WTC11 (cell line): ENCODE measurements around the gene PIP4K2B. TPM values are rescaled to one million over a fixed set of nuclear protein-coding genes. Genes with fewer than 3 reads are reported as not detected.

Experiments used
- ATAC-seq: fragments of 200-7000 bp; cut with Tn5 transposase; 2 replicates; pipeline ENCODE4 v1.10.0; 2021; ENCODE audit warnings: mild to moderate bottlenecking, moderate library complexity
- CTCF ChIA-PET: fragments of 300-600 bp; sonication (Branson Sonifier 250); formaldehyde crosslinking; loops from one replicate; lab custom pipeline; 2021; ENCODE audit warnings: antibody characterized with exemption; lab: Charles Lee
- POLR2A ChIA-PET: fragments of 350-600 bp; sonication (Branson Sonifier 250); formaldehyde crosslinking; loops from one replicate; lab custom pipeline; 2021; ENCODE audit warnings: antibody characterized with exemption; lab: Charles Lee
- DNase-seq: peaks from one replicate; pipeline ENCODE4 v3.0.0; 2021; ENCODE audit warnings: low spot score
- H3K27ac Mint-ChIP-seq: 2 replicates; pipeline ENCODE4 v1.8.0; 2021; ENCODE audit warnings: mixed read lengths
- H3K27me3 Mint-ChIP-seq: 2 replicates; pipeline ENCODE4 v1.8.0; 2021; ENCODE audit warnings: low read depth, mild to moderate bottlenecking, moderate library complexity, mixed read lengths
- H3K36me3 Mint-ChIP-seq: 2 replicates; pipeline ENCODE4 v1.8.0; 2021; ENCODE audit warnings: mixed read lengths
- H3K4me1 Mint-ChIP-seq: 2 replicates; pipeline ENCODE4 v1.8.0; 2022; ENCODE audit warnings: mixed read lengths
- H3K4me3 Mint-ChIP-seq: 2 replicates; pipeline ENCODE4 v1.8.0; 2021; ENCODE audit warnings: mild to moderate bottlenecking, moderate library complexity, mixed read lengths
- H3K9me3 Mint-ChIP-seq: 2 replicates; pipeline ENCODE4 v1.8.0; 2021; ENCODE audit warnings: mixed read lengths
- ATF1 ChIP-seq: sonication (generic); formaldehyde crosslinking; IDR thresholded peaks from 2 replicates; pipeline ENCODE4 v1.8.1; 2023; ENCODE audit warnings: mild to moderate bottlenecking, moderate library complexity, missing genetic modification reagents
- CREB1 ChIP-seq: sonication (generic); formaldehyde crosslinking; IDR thresholded peaks from 2 replicates; pipeline ENCODE4 v1.8.0; 2023; ENCODE audit warnings: mild to moderate bottlenecking, missing genetic modification reagents
- FOXP1 ChIP-seq: sonication (generic); formaldehyde crosslinking; IDR thresholded peaks from 2 replicates; pipeline ENCODE4 v1.8.0; 2022; ENCODE audit warnings: missing genetic modification reagents, mild to moderate bottlenecking, moderate library complexity, borderline replicate concordance
- GABPB1 ChIP-seq: sonication (generic); formaldehyde crosslinking; IDR thresholded peaks from 2 replicates; pipeline ENCODE4 v1.8.1; 2023; ENCODE audit warnings: mild to moderate bottlenecking, missing genetic modification reagents
- GRHL2 ChIP-seq: fragments of 250-450 bp; sonication (Bioruptor Pico); IDR thresholded peaks from 2 replicates; pipeline ENCODE4 v1.8.0; 2022; ENCODE audit warnings: mild to moderate bottlenecking, moderate library complexity; ENCODE audit not compliant: insufficient replicate concordance, severe bottlenecking
- GTF2I ChIP-seq: fragments of 250-450 bp; sonication (Bioruptor Pico); conservative IDR thresholded peaks from 2 replicates; pipeline ENCODE4 v1.4.0; 2021; ENCODE audit warnings: mild to moderate bottlenecking
- JUN ChIP-seq: sonication (generic); formaldehyde crosslinking; IDR thresholded peaks from 2 replicates; pipeline ENCODE4 v1.8.0; 2023; ENCODE audit warnings: mild to moderate bottlenecking, missing genetic modification reagents
- KAT7 ChIP-seq: sonication (generic); formaldehyde crosslinking; IDR thresholded peaks from 2 replicates; pipeline ENCODE4 v1.8.1; 2023; ENCODE audit warnings: missing genetic modification reagents, mild to moderate bottlenecking, borderline replicate concordance
- NFYB ChIP-seq: sonication (generic); formaldehyde crosslinking; conservative IDR thresholded peaks from 2 replicates; pipeline ENCODE4 v1.8.0; 2022; ENCODE audit warnings: low read depth, missing genetic modification reagents
- RELA ChIP-seq: sonication (generic); formaldehyde crosslinking; IDR thresholded peaks from 2 replicates; pipeline ENCODE4 v1.8.1; 2022; ENCODE audit warnings: missing genetic modification reagents, mild to moderate bottlenecking, borderline replicate concordance
- RORB ChIP-seq: fragments of 250-450 bp; sonication (Bioruptor Pico); IDR thresholded peaks from 2 replicates; pipeline ENCODE4 v1.9.0; 2021; ENCODE audit warnings: mild to moderate bottlenecking
- SP1 ChIP-seq: sonication (generic); formaldehyde crosslinking; conservative IDR thresholded peaks from 2 replicates; pipeline ENCODE4 v1.8.1; 2022; ENCODE audit warnings: missing genetic modification reagents
- TEAD1 ChIP-seq: sonication (generic); formaldehyde crosslinking; IDR thresholded peaks from 2 replicates; pipeline ENCODE4 v1.8.0; 2022; ENCODE audit warnings: mild to moderate bottlenecking, missing genetic modification reagents
- TEAD4 ChIP-seq: sonication (generic); formaldehyde crosslinking; IDR thresholded peaks from 2 replicates; pipeline ENCODE4 v1.8.0; 2022; ENCODE audit warnings: mild to moderate bottlenecking, missing genetic modification reagents
- TP53 ChIP-seq: sonication (generic); formaldehyde crosslinking; IDR thresholded peaks from 2 replicates; pipeline ENCODE4 v1.8.1; 2023; ENCODE audit warnings: mild to moderate bottlenecking, missing genetic modification reagents
- ZNF138 ChIP-seq: sonication (generic); formaldehyde crosslinking; conservative IDR thresholded peaks from 2 replicates; pipeline ENCODE4 v1.8.1; 2022; ENCODE audit warnings: mild to moderate bottlenecking, moderate library complexity, missing genetic modification reagents
- ZNF219 ChIP-seq: sonication (generic); formaldehyde crosslinking; IDR thresholded peaks from 2 replicates; pipeline ENCODE4 v1.8.0; 2023; ENCODE audit warnings: missing genetic modification reagents, mild to moderate bottlenecking, borderline replicate concordance
- total RNA-seq: library from RNA; stranded (reverse); gene quantifications from 3 replicates; pipeline ENCODE4 v1.2.3, GENCODE V29; 2021
- TF ChIP-seq, protein P1 (sequence below): fragments of 250-450 bp; sonication (Bioruptor Pico); IDR thresholded peaks from 2 replicates; pipeline ENCODE4 v2.1.2; 2022; ENCODE audit warnings: mild to moderate bottlenecking, moderate library complexity
- TF ChIP-seq, protein P2 (sequence below): sonication (generic); formaldehyde crosslinking; IDR thresholded peaks from 2 replicates; pipeline ENCODE4 v1.8.0; 2022; ENCODE audit warnings: mild to moderate bottlenecking, missing genetic modification reagents
- TF ChIP-seq, protein P3 (sequence below): sonication (generic); formaldehyde crosslinking; IDR thresholded peaks from 2 replicates; pipeline ENCODE4 v1.8.0; 2022; ENCODE audit warnings: mild to moderate bottlenecking, missing genetic modification reagents
- TF ChIP-seq, protein P4 (sequence below): sonication (generic); formaldehyde crosslinking; IDR thresholded peaks from 2 replicates; pipeline ENCODE4 v1.8.1; 2023; ENCODE audit warnings: mild to moderate bottlenecking, missing genetic modification reagents
- TF ChIP-seq, protein P5 (sequence below): sonication (generic); formaldehyde crosslinking; IDR thresholded peaks from 2 replicates; pipeline ENCODE4 v1.8.1; 2023; ENCODE audit warnings: mild to moderate bottlenecking, missing genetic modification reagents, borderline replicate concordance
- TF ChIP-seq, protein P6 (sequence below): fragments of 250-450 bp; sonication (Bioruptor Pico); IDR thresholded peaks from 2 replicates; pipeline ENCODE4 v1.8.0; 2021; ENCODE audit warnings: mild to moderate bottlenecking
- TF ChIP-seq, protein P7 (sequence below): sonication (generic); formaldehyde crosslinking; conservative IDR thresholded peaks from 2 replicates; pipeline ENCODE4 v1.8.1; 2022; ENCODE audit warnings: mild to moderate bottlenecking, missing genetic modification reagents

Gene PIP4K2B
- total RNA-seq, 1 experiment from 2014 or later: 61.9 TPM

DNA sequence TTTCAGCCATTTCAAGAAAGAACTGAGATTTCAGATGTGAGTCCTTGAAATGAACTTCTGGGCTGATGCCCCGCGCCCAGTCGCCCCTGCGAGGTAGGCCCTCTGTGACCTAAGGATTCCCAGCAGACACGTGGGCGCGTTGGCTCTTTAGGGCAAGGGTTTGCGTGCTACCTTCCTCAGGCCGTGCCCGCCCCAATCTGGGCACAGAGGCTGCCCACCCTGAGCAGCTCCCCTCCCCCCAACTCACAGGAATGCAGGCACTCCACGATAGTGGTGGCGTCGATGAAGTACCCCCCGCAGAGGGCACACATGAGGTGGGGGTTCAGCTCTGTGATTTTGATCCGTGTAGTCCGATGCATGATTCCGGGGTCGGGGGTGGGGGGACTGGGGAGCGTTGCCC is 59.3 kb downstream of the PIP4K2B start:
- ChIA-PET CTCF (no interaction called here), POLR2A (interaction anchor here (0.6 kb wide), 1 partner anchor 74 kb away, joined by 3 read pairs; no protein-coding TSS in a partner anchor)
- peaks cover 40% of the 10 kb centered on the region for H3K4me1 Mint-ChIP-seq
- H3K36me3 Mint-ChIP-seq: peaks cover 30% of the 10 kb centered on the region
- H3K4me3 Mint-ChIP-seq: no peak overlapping the region
- ATAC-seq (no peak), DNase-seq (no peak)
- H3K27me3 Mint-ChIP-seq: no peaks in the 10 kb centered on the region
- no peak overlapping the region for H3K27ac Mint-ChIP-seq
- TF ChIP-seq TP53 (CRISPR knock-in tag): no peak
- no peak for TF ChIP-seq GABPB1
- TF ChIP-seq, protein P1, sequence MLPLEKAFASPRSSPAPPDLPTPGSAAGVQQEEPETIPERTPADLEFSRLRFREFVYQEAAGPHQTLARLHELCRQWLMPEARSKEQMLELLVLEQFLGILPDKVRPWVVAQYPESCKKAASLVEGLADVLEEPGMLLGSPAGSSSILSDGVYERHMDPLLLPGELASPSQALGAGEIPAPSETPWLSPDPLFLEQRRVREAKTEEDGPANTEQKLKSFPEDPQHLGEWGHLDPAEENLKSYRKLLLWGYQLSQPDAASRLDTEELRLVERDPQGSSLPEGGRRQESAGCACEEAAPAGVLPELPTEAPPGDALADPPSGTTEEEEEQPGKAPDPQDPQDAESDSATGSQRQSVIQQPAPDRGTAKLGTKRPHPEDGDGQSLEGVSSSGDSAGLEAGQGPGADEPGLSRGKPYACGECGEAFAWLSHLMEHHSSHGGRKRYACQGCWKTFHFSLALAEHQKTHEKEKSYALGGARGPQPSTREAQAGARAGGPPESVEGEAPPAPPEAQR (CRISPR knock-in tag): no peak
- no peak for TF ChIP-seq SP1 (CRISPR knock-in tag)
- TF ChIP-seq, protein P2, sequence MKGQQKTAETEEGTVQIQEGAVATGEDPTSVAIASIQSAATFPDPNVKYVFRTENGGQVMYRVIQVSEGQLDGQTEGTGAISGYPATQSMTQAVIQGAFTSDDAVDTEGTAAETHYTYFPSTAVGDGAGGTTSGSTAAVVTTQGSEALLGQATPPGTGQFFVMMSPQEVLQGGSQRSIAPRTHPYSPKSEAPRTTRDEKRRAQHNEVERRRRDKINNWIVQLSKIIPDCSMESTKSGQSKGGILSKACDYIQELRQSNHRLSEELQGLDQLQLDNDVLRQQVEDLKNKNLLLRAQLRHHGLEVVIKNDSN (CRISPR knock-in tag): no peak
- no peak for TF ChIP-seq RORB
- no peak for TF ChIP-seq GRHL2 (CRISPR knock-in tag)
- H3K9me3 Mint-ChIP-seq: no peaks in the 10 kb centered on the region

DNA sequence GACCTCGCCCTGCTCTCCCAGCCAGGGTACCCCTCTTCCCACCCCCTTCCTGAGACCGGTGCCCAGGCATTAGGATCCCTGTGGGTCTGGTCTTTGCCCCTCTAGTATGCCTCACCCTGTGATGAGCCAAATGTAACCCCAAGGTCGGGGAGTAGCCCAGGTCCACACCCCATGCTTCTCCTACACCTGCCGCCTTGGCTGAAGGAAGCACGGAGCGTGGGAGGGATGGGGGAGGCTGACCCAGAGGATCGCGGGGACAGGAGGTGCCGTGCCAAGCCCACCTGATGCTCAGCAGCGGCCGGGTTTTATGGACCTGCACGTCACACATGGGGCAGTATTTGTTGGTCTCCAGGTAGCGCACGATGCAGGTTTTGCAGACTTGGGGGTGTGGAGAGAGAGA is 60.1 kb downstream of the PIP4K2B start:
- H3K9me3 Mint-ChIP-seq: no peaks in the 10 kb centered on the region
- POLR2A ChIA-PET: no interaction called here
- ATAC-seq: no peak
- peaks cover 30% of the 10 kb centered on the region for H3K36me3 Mint-ChIP-seq
- TF ChIP-seq KAT7 (CRISPR knock-in tag) (no peak), CREB1 (no peak), TEAD1 (CRISPR knock-in tag) (no peak), NFYB (CRISPR knock-in tag) (no peak), JUN (CRISPR knock-in tag) (no peak), TEAD4 (no peak), GTF2I (CRISPR knock-in tag) (no peak), ZNF138 (CRISPR knock-in tag) (no peak), RELA (CRISPR knock-in tag) (no peak), ZNF219 (CRISPR knock-in tag) (no peak), ATF1 (CRISPR knock-in tag) (no peak), FOXP1 (CRISPR knock-in tag) (no peak)
- TF ChIP-seq, protein P3, sequence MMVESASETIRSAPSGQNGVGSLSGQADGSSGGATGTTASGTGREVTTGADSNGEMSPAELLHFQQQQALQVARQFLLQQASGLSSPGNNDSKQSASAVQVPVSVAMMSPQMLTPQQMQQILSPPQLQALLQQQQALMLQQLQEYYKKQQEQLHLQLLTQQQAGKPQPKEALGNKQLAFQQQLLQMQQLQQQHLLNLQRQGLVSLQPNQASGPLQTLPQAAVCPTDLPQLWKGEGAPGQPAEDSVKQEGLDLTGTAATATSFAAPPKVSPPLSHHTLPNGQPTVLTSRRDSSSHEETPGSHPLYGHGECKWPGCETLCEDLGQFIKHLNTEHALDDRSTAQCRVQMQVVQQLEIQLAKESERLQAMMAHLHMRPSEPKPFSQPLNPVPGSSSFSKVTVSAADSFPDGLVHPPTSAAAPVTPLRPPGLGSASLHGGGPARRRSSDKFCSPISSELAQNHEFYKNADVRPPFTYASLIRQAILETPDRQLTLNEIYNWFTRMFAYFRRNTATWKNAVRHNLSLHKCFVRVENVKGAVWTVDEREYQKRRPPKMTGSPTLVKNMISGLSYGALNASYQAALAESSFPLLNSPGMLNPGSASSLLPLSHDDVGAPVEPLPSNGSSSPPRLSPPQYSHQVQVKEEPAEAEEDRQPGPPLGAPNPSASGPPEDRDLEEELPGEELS (CRISPR knock-in tag): no peak
- TF ChIP-seq, protein P4, sequence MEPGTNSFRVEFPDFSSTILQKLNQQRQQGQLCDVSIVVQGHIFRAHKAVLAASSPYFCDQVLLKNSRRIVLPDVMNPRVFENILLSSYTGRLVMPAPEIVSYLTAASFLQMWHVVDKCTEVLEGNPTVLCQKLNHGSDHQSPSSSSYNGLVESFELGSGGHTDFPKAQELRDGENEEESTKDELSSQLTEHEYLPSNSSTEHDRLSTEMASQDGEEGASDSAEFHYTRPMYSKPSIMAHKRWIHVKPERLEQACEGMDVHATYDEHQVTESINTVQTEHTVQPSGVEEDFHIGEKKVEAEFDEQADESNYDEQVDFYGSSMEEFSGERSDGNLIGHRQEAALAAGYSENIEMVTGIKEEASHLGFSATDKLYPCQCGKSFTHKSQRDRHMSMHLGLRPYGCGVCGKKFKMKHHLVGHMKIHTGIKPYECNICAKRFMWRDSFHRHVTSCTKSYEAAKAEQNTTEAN (CRISPR knock-in tag): no peak
- TF ChIP-seq, protein P5, sequence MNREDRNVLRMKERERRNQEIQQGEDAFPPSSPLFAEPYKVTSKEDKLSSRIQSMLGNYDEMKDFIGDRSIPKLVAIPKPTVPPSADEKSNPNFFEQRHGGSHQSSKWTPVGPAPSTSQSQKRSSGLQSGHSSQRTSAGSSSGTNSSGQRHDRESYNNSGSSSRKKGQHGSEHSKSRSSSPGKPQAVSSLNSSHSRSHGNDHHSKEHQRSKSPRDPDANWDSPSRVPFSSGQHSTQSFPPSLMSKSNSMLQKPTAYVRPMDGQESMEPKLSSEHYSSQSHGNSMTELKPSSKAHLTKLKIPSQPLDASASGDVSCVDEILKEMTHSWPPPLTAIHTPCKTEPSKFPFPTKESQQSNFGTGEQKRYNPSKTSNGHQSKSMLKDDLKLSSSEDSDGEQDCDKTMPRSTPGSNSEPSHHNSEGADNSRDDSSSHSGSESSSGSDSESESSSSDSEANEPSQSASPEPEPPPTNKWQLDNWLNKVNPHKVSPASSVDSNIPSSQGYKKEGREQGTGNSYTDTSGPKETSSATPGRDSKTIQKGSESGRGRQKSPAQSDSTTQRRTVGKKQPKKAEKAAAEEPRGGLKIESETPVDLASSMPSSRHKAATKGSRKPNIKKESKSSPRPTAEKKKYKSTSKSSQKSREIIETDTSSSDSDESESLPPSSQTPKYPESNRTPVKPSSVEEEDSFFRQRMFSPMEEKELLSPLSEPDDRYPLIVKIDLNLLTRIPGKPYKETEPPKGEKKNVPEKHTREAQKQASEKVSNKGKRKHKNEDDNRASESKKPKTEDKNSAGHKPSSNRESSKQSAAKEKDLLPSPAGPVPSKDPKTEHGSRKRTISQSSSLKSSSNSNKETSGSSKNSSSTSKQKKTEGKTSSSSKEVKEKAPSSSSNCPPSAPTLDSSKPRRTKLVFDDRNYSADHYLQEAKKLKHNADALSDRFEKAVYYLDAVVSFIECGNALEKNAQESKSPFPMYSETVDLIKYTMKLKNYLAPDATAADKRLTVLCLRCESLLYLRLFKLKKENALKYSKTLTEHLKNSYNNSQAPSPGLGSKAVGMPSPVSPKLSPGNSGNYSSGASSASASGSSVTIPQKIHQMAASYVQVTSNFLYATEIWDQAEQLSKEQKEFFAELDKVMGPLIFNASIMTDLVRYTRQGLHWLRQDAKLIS: no peak
- TF ChIP-seq, protein P6, sequence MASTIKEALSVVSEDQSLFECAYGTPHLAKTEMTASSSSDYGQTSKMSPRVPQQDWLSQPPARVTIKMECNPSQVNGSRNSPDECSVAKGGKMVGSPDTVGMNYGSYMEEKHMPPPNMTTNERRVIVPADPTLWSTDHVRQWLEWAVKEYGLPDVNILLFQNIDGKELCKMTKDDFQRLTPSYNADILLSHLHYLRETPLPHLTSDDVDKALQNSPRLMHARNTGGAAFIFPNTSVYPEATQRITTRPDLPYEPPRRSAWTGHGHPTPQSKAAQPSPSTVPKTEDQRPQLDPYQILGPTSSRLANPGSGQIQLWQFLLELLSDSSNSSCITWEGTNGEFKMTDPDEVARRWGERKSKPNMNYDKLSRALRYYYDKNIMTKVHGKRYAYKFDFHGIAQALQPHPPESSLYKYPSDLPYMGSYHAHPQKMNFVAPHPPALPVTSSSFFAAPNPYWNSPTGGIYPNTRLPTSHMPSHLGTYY (CRISPR knock-in tag): no peak
- TF ChIP-seq, protein P7, sequence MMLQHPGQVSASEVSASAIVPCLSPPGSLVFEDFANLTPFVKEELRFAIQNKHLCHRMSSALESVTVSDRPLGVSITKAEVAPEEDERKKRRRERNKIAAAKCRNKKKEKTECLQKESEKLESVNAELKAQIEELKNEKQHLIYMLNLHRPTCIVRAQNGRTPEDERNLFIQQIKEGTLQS: no peak
- no peaks in the 10 kb centered on the region for H3K27me3 Mint-ChIP-seq
- no peak overlapping the region for H3K27ac Mint-ChIP-seq
- peaks cover 35% of the 10 kb centered on the region for H3K4me1 Mint-ChIP-seq
- CTCF ChIA-PET: no interaction called here
- no peak for DNase-seq
- no peak overlapping the region for H3K4me3 Mint-ChIP-seq
